HL-60 (cell line): ENCODE data around the gene ESPN.

ENCODE experiments used
- DNase-seq, 2 experiments: peaks; one replicate each; pipeline ENCODE4 v3.0.0-alpha.2; 2010 to 2020; ENCODE audit warnings: low read depth in 1 of 2, low spot score in 1 of 2
- H3K27ac ChIP-seq: fragments of 250-450 bp; sonication (Bioruptor Pico); replicated peaks from 2 replicates; pipeline ENCODE4 v1.5.1; 2020; ENCODE audit warnings: mild to moderate bottlenecking, moderate library complexity
- H3K27me3 ChIP-seq: fragments of 250-450 bp; sonication (Bioruptor Pico); 2 replicates; pipeline ENCODE4 v1.5.1; 2021; ENCODE audit warnings: mild to moderate bottlenecking, moderate library complexity; ENCODE audit not compliant: insufficient read depth, poor library complexity, severe bottlenecking
- H3K4me3 ChIP-seq: replicated peaks from 2 replicates; pipeline ENCODE4 v1.5.1; 2011; ENCODE audit warnings: mild to moderate bottlenecking, control low read depth, low read length; ENCODE audit not compliant: insufficient read depth
- GABPA ChIP-seq: IDR thresholded peaks from 2 replicates; pipeline ENCODE4 v1.6.1; 2012; ENCODE audit warnings: low read depth
- POLR2AphosphoS5 ChIP-seq: IDR thresholded peaks from 2 replicates; pipeline ENCODE4 v1.6.1; 2012; ENCODE audit warnings: low read depth
- SPI1 ChIP-seq: IDR thresholded peaks from 2 replicates; pipeline ENCODE4 v1.6.1; 2012; ENCODE audit warnings: low read depth, mild to moderate bottlenecking, borderline replicate concordance
- TF ChIP-seq, protein P1 (sequence below): IDR thresholded peaks from one replicate; pipeline ENCODE4 v1.5.1; 2011; ENCODE audit warnings: low read length, control low read depth, inconsistent platforms; ENCODE audit not compliant: insufficient read depth
- TF ChIP-seq, protein P2 (sequence below): IDR thresholded peaks from 2 replicates; pipeline ENCODE4 v1.6.1; 2012; ENCODE audit warnings: low read depth; ENCODE audit not compliant: insufficient replicate concordance

ESPN gene

DNA sequence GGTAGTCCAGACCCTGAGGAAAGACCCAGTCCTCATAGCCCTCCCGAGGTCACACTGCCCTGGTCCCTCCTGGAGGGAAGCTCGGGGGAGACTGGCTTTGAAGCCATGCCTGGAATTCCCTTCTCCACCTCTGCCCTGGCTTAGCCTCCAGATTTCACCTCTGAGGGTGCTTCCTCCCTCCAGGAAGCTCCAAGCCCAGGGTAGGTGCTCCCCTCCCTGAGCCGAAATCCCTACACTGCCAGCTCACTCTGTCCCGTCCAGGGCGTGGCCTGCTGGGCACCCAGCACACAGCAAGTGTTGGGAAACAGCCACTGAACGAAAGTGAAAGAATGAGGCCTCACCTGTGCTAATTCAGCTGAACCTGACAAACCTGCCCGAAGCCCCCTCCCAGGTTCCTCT lies 47.4 kb downstream of the ESPN start:
- peaks cover 5% of the 10 kb centered on the region for H3K27me3 ChIP-seq
- no peak overlapping the region for H3K27ac ChIP-seq
- no peak for DNase-seq
- no peak overlapping the region for H3K4me3 ChIP-seq
- TF ChIP-seq POLR2AphosphoS5 = no peak

DNA sequence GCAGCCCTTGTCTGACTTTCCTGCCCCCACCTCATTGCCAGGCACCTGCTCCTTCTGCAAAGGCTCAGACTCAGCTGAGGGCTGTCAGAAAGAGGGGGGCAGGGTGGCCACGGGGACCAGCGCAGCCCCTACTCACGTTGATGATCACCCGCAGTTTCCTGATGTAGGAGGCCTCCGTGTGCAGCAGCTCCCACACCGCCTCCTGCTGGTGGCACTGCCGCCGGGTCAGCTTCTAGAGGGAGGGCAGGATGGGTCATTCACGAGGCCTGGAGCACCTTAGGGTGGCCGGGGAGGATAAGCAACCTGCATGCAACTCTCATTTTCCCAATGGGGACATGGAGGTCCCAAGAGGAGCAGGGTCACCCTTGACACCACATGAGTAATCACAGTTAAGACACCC lies 47.8 kb downstream of the ESPN start:
- TF ChIP-seq GABPA (no peak), SPI1 (no peak), POLR2AphosphoS5 (no peak)
- TF ChIP-seq, protein P1, sequence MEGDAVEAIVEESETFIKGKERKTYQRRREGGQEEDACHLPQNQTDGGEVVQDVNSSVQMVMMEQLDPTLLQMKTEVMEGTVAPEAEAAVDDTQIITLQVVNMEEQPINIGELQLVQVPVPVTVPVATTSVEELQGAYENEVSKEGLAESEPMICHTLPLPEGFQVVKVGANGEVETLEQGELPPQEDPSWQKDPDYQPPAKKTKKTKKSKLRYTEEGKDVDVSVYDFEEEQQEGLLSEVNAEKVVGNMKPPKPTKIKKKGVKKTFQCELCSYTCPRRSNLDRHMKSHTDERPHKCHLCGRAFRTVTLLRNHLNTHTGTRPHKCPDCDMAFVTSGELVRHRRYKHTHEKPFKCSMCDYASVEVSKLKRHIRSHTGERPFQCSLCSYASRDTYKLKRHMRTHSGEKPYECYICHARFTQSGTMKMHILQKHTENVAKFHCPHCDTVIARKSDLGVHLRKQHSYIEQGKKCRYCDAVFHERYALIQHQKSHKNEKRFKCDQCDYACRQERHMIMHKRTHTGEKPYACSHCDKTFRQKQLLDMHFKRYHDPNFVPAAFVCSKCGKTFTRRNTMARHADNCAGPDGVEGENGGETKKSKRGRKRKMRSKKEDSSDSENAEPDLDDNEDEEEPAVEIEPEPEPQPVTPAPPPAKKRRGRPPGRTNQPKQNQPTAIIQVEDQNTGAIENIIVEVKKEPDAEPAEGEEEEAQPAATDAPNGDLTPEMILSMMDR = no peak
- TF ChIP-seq, protein P2, sequence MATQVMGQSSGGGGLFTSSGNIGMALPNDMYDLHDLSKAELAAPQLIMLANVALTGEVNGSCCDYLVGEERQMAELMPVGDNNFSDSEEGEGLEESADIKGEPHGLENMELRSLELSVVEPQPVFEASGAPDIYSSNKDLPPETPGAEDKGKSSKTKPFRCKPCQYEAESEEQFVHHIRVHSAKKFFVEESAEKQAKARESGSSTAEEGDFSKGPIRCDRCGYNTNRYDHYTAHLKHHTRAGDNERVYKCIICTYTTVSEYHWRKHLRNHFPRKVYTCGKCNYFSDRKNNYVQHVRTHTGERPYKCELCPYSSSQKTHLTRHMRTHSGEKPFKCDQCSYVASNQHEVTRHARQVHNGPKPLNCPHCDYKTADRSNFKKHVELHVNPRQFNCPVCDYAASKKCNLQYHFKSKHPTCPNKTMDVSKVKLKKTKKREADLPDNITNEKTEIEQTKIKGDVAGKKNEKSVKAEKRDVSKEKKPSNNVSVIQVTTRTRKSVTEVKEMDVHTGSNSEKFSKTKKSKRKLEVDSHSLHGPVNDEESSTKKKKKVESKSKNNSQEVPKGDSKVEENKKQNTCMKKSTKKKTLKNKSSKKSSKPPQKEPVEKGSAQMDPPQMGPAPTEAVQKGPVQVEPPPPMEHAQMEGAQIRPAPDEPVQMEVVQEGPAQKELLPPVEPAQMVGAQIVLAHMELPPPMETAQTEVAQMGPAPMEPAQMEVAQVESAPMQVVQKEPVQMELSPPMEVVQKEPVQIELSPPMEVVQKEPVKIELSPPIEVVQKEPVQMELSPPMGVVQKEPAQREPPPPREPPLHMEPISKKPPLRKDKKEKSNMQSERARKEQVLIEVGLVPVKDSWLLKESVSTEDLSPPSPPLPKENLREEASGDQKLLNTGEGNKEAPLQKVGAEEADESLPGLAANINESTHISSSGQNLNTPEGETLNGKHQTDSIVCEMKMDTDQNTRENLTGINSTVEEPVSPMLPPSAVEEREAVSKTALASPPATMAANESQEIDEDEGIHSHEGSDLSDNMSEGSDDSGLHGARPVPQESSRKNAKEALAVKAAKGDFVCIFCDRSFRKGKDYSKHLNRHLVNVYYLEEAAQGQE = no peak
- H3K27me3 ChIP-seq = peaks cover 4% of the 10 kb centered on the region
- H3K27ac ChIP-seq = no peak overlapping the region
- no peak for DNase-seq
- H3K4me3 ChIP-seq = no peak overlapping the region

DNA sequence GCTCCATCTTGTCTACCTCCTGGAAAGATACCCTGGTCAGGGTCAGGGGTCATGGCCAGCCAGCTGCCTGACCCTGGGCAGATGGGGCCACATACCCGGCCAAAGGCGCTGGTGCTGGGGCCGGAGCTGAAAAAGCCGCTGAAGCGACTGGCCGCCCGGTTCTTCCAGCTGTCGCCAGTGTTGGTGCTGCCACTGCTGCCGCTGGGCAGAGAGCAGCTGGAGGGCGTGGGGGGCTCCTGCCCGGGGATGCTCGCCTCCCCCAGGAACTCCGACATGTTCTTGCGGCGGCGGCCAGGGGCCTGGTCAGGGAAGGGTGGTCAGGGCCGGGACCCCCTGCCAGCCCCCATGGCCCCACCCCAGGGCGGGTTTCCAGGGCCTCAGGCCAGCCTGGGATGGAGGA lies 48.6 kb downstream of the ESPN start:
- DNase-seq = no peak
- H3K27ac ChIP-seq = no peak overlapping the region
- H3K27me3 ChIP-seq = peaks cover 4% of the 10 kb centered on the region
- TF ChIP-seq, protein P2 = no peak
- H3K4me3 ChIP-seq = no peak overlapping the region

DNA sequence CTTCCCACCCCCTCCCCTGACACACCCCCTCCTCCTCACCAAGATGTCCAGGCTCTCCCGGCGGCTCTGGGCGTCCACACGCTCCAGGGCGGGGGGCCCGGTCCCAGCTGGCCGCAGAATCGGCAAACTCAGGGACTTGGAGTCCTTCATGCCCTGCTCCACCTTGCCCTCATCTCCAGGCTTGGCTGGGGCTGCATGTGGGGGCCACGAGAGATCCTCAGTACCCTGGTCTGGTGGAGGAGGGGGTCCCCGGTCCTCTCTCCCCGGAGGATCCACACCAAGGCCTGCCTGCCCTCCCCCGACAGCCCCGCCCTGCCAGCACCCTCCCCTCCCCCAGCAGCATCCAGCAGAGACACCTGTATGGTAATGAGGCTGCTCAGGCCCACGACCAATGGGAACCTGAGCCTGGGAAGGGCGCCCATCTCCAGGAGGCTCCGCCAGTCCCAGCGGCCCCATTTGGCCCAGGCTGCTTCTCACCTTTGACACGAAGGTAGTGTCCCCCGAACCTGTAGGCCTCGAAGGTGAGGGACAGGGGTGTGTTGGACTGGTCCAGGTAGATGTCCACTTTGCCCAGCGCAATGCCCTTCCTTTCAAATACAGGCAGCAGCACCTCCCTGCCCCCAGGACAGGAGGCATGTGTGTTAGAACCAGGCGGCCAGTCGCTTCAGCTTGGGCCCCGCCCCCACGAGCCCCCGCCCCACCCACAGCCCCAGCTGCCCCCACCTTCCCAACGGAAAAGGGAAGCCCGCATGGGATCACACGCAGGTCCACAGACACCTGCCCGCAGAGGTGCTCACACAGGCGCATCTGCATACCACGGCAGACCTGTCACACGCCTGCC lies 49.6 kb downstream of the ESPN start:
- TF ChIP-seq SPI1 (no peak), GABPA (no peak), POLR2AphosphoS5 (no peak)
- TF ChIP-seq, protein P2 = no peak
- TF ChIP-seq, protein P1 = no peak
- Histone ChIP-seq H3K27ac (no peak overlapping the region), H3K4me3 (no peak overlapping the region), H3K27me3 (no peaks in the 10 kb centered on the region)
- DNase-seq = no peak
